Activated CD4-positive, alpha-beta T cell treated with anti-CD3 and anti-CD28 coated beads for 36 hours (primary cell): ENCODE results near the gene PPP3CA. TPM values are rescaled to one million over a fixed set of nuclear protein-coding genes. Genes with fewer than 3 reads are reported as not detected.

Source experiments
- ATAC-seq: fragments of 200-7000 bp; cut with Tn5 transposase; one replicate; pipeline ENCODE4 v1.10.0; 2021; ENCODE audit warnings: mild to moderate bottlenecking, moderate library complexity
- CTCF ChIA-PET: fragments of 350-600 bp; sonication (Branson Sonifier 250); formaldehyde crosslinking; loops from one replicate; lab custom pipeline; 2021; ENCODE audit warnings: antibody characterized with exemption; lab: Charles Lee
- POLR2A ChIA-PET: fragments of 350-600 bp; sonication (Branson Sonifier 250); formaldehyde crosslinking; loops from one replicate; lab custom pipeline; 2021; ENCODE audit warnings: antibody characterized with exemption, inconsistent platforms; lab: Charles Lee
- DNase-seq: peaks from one replicate; pipeline ENCODE4 v3.0.0-alpha.2; 2020
- H3K27ac Mint-ChIP-seq: one replicate; pipeline ENCODE4 v1.8.0; 2021; ENCODE audit warnings: mixed read lengths
- H3K27me3 Mint-ChIP-seq: one replicate; pipeline ENCODE4 v1.8.0; 2021; ENCODE audit warnings: mixed read lengths
- H3K36me3 Mint-ChIP-seq: one replicate; pipeline ENCODE4 v1.8.0; 2021; ENCODE audit warnings: low read depth, mixed read lengths
- H3K4me1 Mint-ChIP-seq: one replicate; pipeline ENCODE4 v1.8.0; 2021; ENCODE audit warnings: mixed read lengths
- H3K4me3 Mint-ChIP-seq: one replicate; pipeline ENCODE4 v1.8.0; 2021; ENCODE audit warnings: mild to moderate bottlenecking, moderate library complexity, mixed read lengths
- H3K9me3 Mint-ChIP-seq: one replicate; pipeline ENCODE4 v1.8.0; 2021; ENCODE audit warnings: low read depth, mixed read lengths
- intact Hi-C, 2 experiments: fragments of 100-400 bp; cut with DNase I in 1 of 2; cut with micrococcal nuclease in 1 of 2; formaldehyde crosslinking; loops; one replicate each; pipeline versions ENCODE4 v1.14.2 to v1.15.1; 2022 to 2024; cut with DNase I, micrococcal nuclease
- microRNA-seq: library from miRNA; unstranded; fragments of <30 nt; microRNA quantifications from one replicate; pipeline ENCODE4 v1.2.0, GENCODE V29; 2021; ENCODE audit warnings: borderline replicate concordance
- total RNA-seq, 2 experiments: library from RNA; stranded (reverse); gene quantifications; one replicate each; pipeline ENCODE4 v1.2.3, GENCODE V29; 2021

The PPP3CA gene
- total RNA-seq, 2 experiments from 2014 or later, result 7.6 to 8.3 TPM

DNA sequence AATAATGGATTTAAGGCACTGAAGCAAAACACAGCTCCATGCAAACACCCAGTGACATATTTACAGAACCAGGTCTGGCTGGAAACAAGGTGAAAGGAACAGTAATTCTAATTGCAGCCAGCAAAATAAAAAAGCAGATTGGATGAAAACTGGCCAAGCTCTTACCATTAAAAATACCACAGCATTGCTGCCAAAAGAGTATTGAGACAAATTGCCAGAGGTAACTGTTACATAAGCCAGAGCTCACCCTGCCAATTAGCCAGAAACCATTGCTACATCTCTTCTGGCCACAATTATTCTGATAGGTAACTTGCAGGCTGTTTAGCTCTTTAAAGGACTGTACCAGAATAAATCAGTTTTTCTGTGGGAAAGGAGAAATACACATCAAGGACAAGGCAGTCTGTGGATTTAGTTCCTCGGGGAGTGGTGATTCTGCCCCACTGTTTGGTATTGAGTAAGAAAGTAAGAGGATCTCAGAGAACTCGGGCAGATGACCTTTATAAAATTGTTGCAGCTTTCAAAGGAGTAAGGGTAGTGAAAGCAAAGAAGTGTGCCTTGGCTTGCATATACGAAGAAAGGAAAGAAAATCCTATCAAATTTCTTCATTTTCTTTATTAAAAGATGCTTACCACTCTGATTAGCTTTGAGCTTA, 369.5 kb downstream of the PPP3CA start:
- H3K27me3 Mint-ChIP-seq, result no peaks in the 10 kb centered on the region
- DNase-seq (no peak), ATAC-seq (no peak)
- H3K4me1 Mint-ChIP-seq, result no peaks in the 10 kb centered on the region
- no peaks in the 10 kb centered on the region for H3K36me3 Mint-ChIP-seq
- ChIA-PET POLR2A (no interaction called here), CTCF (interaction anchor here (1.4 kb wide), 1 partner anchor 9 kb away, joined by 3 read pairs; no protein-coding TSS in a partner anchor)
- no peaks in the 10 kb centered on the region for H3K9me3 Mint-ChIP-seq
- no peak overlapping the region for H3K27ac Mint-ChIP-seq
- intact Hi-C loops, result loop anchor here in 1 of 2 experiments (2.0 kb wide), 1 partner anchor 27 kb away; no protein-coding TSS in a partner anchor
- no peak overlapping the region for H3K4me3 Mint-ChIP-seq

GRCh38 chr4:100977274-100977673, 370.1 kb downstream of the PPP3CA start:
- ChIA-PET POLR2A (no interaction called here), CTCF (interaction anchor here (1.4 kb wide), 1 partner anchor 10 kb away, joined by 3 read pairs; no protein-coding TSS in a partner anchor)
- ATAC-seq (no peak), DNase-seq (no peak)
- Mint-ChIP-seq H3K27ac (no peak overlapping the region), H3K4me1 (no peaks in the 10 kb centered on the region), H3K4me3 (no peak overlapping the region), H3K27me3 (no peaks in the 10 kb centered on the region), H3K36me3 (no peaks in the 10 kb centered on the region), H3K9me3 (no peaks in the 10 kb centered on the region)
- intact Hi-C loops, result no loop called here

Small RNA genes lying within 50 kb of the gene (microRNA-seq; reads per million reads assigned to microRNA genes)
- 5.3 reads per million, percentile 16 among the genes with 10 or more reads in this experiment for gene MIR1255A
- gene MIR8066, result not detected
